Frontal cortex (tissue), 4 donors: ENCODE data around the gene OTUD4. TPM values are rescaled to one million over a fixed set of nuclear protein-coding genes. Genes with fewer than 3 reads are reported as not detected.

ENCODE experiments used
- DNase-seq, 2 donors: peaks; one replicate each; pipeline ENCODE4 v3.0.0; 2012; ENCODE audit warnings: low spot score in 2 of 2
- FAIRE-seq: peaks from 2 replicates; lab custom pipeline; 2012; peaks lifted over from hg19 to GRCh38; lab: Jason Lieb, UNC
- small RNA-seq: library from RNA; depleted of rRNA; stranded (forward); fragments of <200 nt; gene quantifications from one replicate; pipeline ENCODE3, GENCODE V24; 2014
- total RNA-seq: library from RNA; depleted of rRNA; stranded (reverse); fragments of >200 nt; gene quantifications from one replicate; pipeline ENCODE4 v1.2.3, GENCODE V29; 2014
- donor health status: control.
- donor health status: control.
- donor health status: control.

OTUD4 gene
- total RNA-seq, 1 donor from 2014 or later: 33.4 TPM

DNA sequence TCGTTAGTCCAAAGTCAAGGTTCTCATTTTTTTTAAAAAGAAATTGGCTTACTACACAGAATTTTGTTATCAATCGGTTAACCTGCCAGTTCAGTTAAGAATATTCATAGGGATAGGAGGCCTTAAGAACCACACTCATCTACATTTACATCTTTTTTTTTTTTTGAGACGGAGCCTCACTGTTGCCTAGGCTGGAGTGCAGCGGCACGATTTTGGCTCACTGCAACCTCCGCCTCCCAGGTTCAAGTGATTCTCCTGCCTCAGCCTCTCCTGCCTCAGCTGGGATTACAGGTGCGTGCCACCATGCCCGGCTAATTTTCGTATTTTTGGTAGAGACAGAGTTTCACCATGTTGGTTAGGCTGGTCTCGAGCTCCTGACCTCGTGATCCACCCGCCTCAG, 48.5 kb downstream of the OTUD4 start:
- DNase-seq (no peak), FAIRE-seq (no peak)

DNA sequence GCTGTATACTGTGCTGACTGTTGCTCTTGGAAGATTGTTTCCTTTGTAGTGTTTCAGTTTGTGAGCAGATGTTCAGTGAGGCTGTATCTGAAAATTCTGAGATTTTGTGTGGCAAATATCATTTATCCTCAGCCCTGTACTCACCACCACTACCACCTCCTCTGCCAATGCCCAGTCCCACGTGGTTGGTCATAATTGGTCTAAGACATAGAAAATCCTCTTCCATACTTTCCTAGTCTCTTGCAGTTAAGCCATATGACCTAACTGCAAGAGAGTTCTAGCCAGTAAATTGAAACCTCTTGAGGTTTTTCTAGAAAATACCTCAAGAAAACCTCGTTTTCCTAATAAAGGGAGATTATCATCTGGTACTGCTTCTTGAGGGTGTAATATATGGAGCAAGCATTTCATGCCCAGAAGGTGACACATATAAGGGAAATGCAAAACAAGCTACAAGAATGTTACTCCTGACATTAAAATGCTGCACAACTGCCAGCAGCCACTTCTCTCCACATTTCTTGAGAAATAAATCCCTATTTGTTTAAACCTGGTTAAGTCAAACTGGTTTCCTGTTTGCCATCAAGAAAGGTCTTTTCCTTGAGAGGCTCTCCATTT, 49.5 kb downstream of the OTUD4 start:
- FAIRE-seq: no peak
- DNase-seq: no peak

- DNase-seq (no peak), FAIRE-seq (no peak)
Measured at GRCh38 chr4:145130130-145130529, 50.3 kb downstream of the OTUD4 start.

DNA sequence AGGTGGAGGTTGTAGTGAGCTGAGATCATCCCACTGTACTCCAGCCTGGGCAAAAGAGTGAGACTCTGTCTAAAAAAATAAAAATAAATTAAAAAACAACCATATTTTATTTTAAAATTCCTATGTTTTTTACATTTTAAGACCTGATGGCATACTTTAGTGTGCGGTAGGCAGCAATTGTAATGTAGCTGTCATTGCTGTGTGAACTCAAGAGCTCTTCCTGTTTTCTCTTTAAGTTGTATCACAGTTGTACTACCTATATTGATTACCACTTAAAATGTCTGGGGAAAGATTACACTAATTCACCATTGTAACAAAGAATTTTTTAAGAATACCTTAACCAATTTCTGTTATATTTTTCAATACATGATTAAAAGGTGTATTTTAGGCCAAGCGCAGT, 55.0 kb downstream of the OTUD4 start:
- FAIRE-seq (no peak), DNase-seq (no peak)

GRCh38 chr4:145108128-145108527, 72.3 kb downstream of the OTUD4 start:
- FAIRE-seq: no peak
- DNase-seq: no peak

DNA sequence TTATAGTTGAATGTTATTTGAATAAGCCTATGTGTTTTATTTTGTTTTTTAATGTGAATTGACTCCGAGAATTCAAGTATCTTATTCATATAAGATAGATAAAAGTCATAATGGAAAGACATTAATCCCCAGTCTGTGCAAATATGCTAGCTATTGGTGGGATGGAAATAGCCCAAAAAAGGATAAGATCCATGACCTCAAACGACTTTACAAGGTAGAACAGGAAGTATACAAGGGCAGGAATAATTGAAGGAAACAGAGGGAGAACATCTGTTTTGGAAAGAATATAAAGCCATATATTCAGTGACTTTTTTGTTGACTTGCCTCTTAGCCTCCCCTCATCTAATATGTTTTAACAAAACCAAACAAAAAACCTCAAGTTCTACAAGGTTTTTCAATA, 73.3 kb downstream of the OTUD4 start:
- no peak for DNase-seq
- FAIRE-seq: no peak

GRCh38 chr4:145103496-145103895, 76.9 kb downstream of the OTUD4 start:
- no peak for FAIRE-seq
- no peak for DNase-seq

GRCh38 chr4:145102619-145103018, 77.8 kb downstream of the OTUD4 start:
- no peak for DNase-seq
- no peak for FAIRE-seq

DNA sequence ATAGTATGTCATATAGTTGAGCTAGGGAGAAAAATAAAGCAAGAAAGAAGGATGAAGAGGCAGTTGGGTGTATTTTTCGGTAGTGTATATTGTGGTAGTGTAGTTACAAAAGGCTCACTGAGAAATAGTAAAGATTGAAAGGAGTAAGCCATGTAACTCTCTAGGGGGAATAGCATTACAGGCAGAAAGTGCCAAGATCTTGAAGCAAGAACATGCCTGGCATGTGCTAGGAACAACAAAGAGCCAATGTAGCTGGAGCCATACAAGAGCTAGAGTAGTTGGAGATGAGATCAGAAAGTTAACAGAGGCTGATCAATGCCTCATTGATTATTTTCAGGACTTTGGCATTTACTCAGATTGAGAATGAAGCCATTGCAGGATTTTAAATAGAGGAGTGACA, 79.3 kb downstream of the OTUD4 start:
- DNase-seq (no peak), FAIRE-seq (no peak)

DNA sequence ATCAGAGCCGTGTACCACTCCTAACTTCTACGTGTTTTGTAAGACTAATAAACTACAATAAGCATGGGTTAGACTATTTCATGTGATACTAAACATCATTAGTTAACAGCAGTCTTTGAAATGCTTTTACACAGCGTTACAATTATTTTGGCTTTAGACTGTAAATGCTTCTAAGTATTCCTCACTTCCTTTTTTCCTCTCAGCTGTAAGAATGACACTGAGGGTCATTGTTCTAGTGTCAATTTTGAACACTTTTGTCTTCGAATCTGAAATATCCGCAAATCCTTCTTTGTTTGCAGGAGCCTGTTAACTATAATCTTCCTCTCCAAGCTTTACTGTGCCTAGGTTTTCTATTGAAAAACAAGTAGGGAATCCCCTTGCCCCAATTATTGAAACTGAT, 80.7 kb downstream of the OTUD4 start:
- FAIRE-seq (no peak), DNase-seq (no peak)

DNA sequence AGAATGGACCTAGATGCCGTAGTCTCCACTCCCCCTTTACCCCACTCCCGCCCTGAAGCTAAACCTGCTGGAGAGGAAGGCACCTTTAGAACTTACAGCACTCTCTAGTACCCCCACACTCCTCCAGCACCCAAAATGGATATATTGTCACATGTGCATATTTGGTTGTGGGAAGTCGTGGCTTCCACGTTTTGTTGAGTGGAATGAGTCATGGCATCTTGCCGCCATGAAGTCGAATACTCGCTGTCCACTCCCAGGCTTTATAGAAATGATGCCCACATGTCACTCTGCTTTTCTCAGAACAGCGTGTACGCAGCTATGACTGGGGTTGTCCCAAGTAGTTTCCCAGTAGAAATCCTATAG, 81.7 kb downstream of the OTUD4 start:
- FAIRE-seq (no peak), DNase-seq (peak; percentile 31 to 47)

DNA sequence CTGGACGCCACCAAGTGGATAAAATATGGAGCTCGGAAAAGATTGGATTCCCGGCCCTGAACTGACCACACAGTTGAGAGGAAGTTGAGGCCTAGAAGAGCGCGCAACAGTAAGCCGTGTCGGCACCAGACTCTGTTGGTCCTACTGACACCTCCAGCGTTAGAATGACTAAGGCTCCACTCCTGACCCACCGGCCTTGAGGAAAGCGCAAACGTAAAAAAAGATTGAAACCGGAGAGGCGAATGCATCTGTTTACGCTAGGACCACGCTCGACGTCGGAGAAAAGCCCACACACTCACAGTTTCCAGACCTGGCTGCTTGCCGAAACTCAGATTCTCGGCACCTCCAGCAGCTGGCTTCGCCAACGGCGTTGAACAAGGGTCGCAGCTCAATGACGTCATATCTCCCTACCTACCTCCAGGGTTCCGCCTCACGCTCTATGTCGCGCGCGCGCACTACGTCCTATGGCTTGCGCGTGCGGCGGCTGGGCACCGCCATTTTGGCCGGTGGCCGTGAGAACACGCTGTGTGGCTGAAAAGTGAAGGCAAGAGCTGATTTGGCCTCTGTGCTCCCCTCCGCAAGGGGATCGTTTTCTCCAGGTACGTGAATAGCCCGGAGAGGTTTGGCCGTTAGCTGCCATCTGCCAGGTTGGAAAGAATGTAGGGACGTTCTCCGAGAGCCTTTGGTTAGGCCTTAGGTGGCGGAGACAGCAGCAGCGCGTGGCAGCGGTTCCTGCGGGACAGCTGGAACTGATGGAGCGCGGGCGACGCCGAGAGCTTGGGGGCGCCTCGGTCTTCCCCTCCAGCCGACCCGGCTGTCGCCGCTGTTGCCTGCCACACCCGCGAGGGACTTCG, 82.3 kb downstream of the OTUD4 start, which contains the start of the genes ABCE1 and ANAPC10:
Gene ABCE1, plus strand, starts transcription at position 491 of the 854 bp plus-strand sequence. CDS start 6,102 bp downstream, outside the sequence.
Gene ANAPC10, minus strand, starts transcription at position 376 of the 854 bp plus-strand sequence. CDS start 2,097 bp downstream, outside the sequence.
- DNase-seq (peak; percentile 73 to 74), FAIRE-seq (no peak)

GRCh38 chr4:145097331-145097820, 83.0 kb downstream of the OTUD4 start:
- FAIRE-seq (no peak), DNase-seq (no peak)

DNA sequence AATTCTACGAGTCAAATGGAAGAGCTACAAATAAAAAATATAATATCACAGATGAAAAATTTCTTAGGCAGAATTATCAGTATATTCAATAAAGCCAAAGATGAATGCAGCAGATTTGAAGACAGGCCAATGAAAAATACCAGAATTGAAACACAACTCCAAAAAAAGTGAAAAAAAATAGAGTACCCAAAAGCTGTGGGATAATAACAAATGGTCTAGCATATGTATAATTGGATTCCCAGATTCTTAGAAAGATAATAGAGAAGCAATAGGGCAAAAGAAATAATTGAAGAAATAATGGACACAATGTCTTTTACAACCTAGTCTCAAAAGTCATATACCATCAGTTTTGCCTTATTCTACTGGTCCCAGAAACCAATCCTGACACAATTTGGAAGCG, 86.8 kb downstream of the OTUD4 start:
- FAIRE-seq (no peak), DNase-seq (no peak)

- FAIRE-seq (no peak), DNase-seq (no peak)
Measured at GRCh38 chr4:145090380-145090779, 90.0 kb downstream of the OTUD4 start.

DNA sequence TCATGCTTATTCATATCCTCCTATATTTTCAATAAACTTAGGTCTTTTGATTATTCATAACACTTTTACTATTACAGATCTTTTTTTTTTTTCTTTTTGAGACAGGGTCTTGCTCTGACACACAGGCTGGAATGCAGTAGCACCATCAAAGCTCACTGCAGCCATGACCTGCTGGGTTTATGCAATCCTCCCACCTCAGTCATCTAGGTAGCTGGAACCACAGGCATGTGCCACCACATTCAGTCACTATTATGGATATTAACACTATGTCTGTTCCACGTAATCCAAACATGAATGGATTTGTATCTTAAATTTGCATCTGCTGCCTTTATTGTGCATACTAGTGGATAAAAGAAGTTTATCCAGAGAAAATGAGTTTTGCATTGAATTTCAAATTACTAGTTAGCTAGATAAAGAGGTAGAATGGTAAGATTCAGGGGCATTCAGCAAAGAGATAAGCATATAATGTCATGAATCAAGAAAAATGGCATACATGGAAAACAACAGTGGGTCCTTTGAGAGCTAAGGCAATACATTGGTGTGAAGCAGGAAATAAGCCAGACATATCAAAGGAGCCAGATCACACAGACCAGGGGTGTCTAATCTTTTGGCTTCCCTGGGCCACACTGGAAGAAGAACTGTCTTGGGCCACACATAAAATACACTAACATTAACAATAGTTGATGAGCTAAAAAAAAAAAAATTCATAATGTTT, 96.3 kb downstream of the OTUD4 start:
- no peak for DNase-seq
- FAIRE-seq: no peak

Small RNAs within 50 kb of the gene (small RNA-seq; reads per million reads assigned to genes)
- gene RF00019: not detected

Other genes starting within 250 kb of the OTUD4 start
- gene ANAPC10, start 82.4 kb downstream of the OTUD4 start, total RNA-seq: 29.3 TPM
- 133 TPM for gene ABCE1, start 82.3 kb downstream of the OTUD4 start, total RNA-seq